Smooth muscle cell (in vitro differentiated cells): ENCODE results near the gene KRT73. TPM values are rescaled to one million over a fixed set of nuclear protein-coding genes. Genes with fewer than 3 reads are reported as not detected.

Source experiments
- DNase-seq: peaks from one replicate; lab custom pipeline; 2025; ENCODE audit not compliant: unreplicated experiment; lab: John Stamatoyannopoulos, UW
- H2AFZ ChIP-seq: fragments of 200-600 bp; sonication (generic); 2 replicates; pipeline ENCODE4 v1.6.0; 2016; ENCODE audit warnings: antibody characterized with exemption, low read depth, mild to moderate bottlenecking
- H3F3A ChIP-seq: fragments of 200-600 bp; sonication (generic); 2 replicates; pipeline ENCODE4 v1.6.0; 2017; ENCODE audit warnings: antibody characterized with exemption, low read depth
- H3K27ac ChIP-seq: fragments of 200-600 bp; sonication (generic); 2 replicates; pipeline ENCODE4 v1.5.1; 2016; ENCODE audit warnings: low read depth, mild to moderate bottlenecking
- H3K27me3 ChIP-seq: fragments of 200-600 bp; sonication (generic); 2 replicates; pipeline ENCODE4 v1.6.1; 2016; ENCODE audit warnings: low read depth, mild to moderate bottlenecking
- H3K36me3 ChIP-seq: fragments of 200-600 bp; sonication (generic); 2 replicates; pipeline ENCODE4 v1.5.1; 2016; ENCODE audit warnings: low read depth
- H3K4me1 ChIP-seq: fragments of 200-600 bp; sonication (generic); 2 replicates; pipeline ENCODE4 v1.5.1; 2016; ENCODE audit warnings: low read depth
- H3K4me2 ChIP-seq: fragments of 200-600 bp; sonication (generic); 2 replicates; pipeline ENCODE4 v1.6.0; 2016; ENCODE audit warnings: mild to moderate bottlenecking
- H3K4me3 ChIP-seq: fragments of 200-600 bp; sonication (generic); 2 replicates; pipeline ENCODE4 v1.5.1; 2016; ENCODE audit warnings: mild to moderate bottlenecking
- H3K79me2 ChIP-seq: fragments of 200-600 bp; sonication (generic); 2 replicates; pipeline ENCODE4 v1.6.0; 2016; ENCODE audit warnings: low read depth, mild to moderate bottlenecking
- H3K9ac ChIP-seq: fragments of 200-600 bp; sonication (generic); 2 replicates; pipeline ENCODE4 v1.6.0; 2016; ENCODE audit warnings: low read depth
- H3K9me3 ChIP-seq: fragments of 200-600 bp; sonication (generic); replicated peaks from 2 replicates; pipeline ENCODE4 v1.5.1; 2016; ENCODE audit warnings: low read depth
- H4K20me1 ChIP-seq: fragments of 200-600 bp; sonication (generic); 2 replicates; pipeline ENCODE4 v1.6.0; 2016; ENCODE audit warnings: low read depth
- CTCF ChIP-seq: fragments of 200-600 bp; sonication (generic); IDR thresholded peaks from 2 replicates; pipeline ENCODE4 v1.5.1; 2017; ENCODE audit warnings: borderline replicate concordance, mild to moderate bottlenecking, antibody characterized with exemption; ENCODE audit not compliant: insufficient read depth, poor library complexity, severe bottlenecking
- WGBS: methylation state at CpG from one replicate; pipeline ENCODE4 v1.1.7; 2016; ENCODE audit warnings: low lambda C conversion rate; 5-methylcytosine and 5-hydroxymethylcytosine counted together
- polyA plus RNA-seq: library from polyadenylated mRNA; unstranded; fragments of >200 nt; fragmentation: Nextera tagmentation; extraction: Ambion mirVana; gene quantifications from 2 replicates; pipeline ENCODE4 v1.2.1, GENCODE V29; 2016
- total RNA-seq: library from RNA; depleted of rRNA; stranded (reverse); fragments of >200 nt; gene quantifications from 2 replicates; pipeline ENCODE4 v1.2.3, GENCODE V29; 2014

KRT73 gene
- total and polyA plus RNA-seq, 2 experiments from 2014 or later = not detected

- no peaks in the 10 kb centered on the region for H3K36me3 ChIP-seq
- H4K20me1 ChIP-seq = no peaks in the 10 kb centered on the region
- no peaks in the 10 kb centered on the region for H3F3A ChIP-seq
- no peak overlapping the region for H3K9ac ChIP-seq
- H3K9me3 ChIP-seq = no peaks in the 10 kb centered on the region
- no peaks in the 10 kb centered on the region for H3K4me1 ChIP-seq
- no peak overlapping the region for H2AFZ ChIP-seq
- no peak for TF ChIP-seq CTCF
- no peak for DNase-seq
- H3K4me2 ChIP-seq = no peak overlapping the region
- H3K79me2 ChIP-seq = no peaks in the 10 kb centered on the region
- 94% methylated on average over 12 of the region's 12 CpGs for WGBS
- H3K27me3 ChIP-seq = peaks cover 20% of the 10 kb centered on the region
- H3K27ac ChIP-seq = no peak overlapping the region
- no peak overlapping the region for H3K4me3 ChIP-seq
Observed at GRCh38 chr12:52568111-52568510, 50.2 kb downstream of the KRT73 start.

- Histone ChIP-seq H3K4me3 (no peak overlapping the region), H4K20me1 (no peaks in the 10 kb centered on the region), H3K4me2 (no peak overlapping the region), H3K9me3 (no peaks in the 10 kb centered on the region), H3K79me2 (no peaks in the 10 kb centered on the region), H2AFZ (no peak overlapping the region), H3K4me1 (no peaks in the 10 kb centered on the region), H3F3A (no peaks in the 10 kb centered on the region), H3K27me3 (peaks cover 21% of the 10 kb centered on the region), H3K27ac (no peak overlapping the region), H3K9ac (no peak overlapping the region), H3K36me3 (no peaks in the 10 kb centered on the region)
- no peak for TF ChIP-seq CTCF
- WGBS = 79% methylated on average over 8 of the region's 8 CpGs
- no peak for DNase-seq
Observed at GRCh38 chr12:52566847-52567291, 51.5 kb downstream of the KRT73 start.

- 64% methylated on average over 1 of the region's 1 CpG for WGBS
- H3K4me3 ChIP-seq = no peak overlapping the region
- H3K27me3 ChIP-seq = peaks cover 42% of the 10 kb centered on the region
- no peak overlapping the region for H3K4me2 ChIP-seq
- no peak for DNase-seq
- H2AFZ ChIP-seq = no peak overlapping the region
- no peak for TF ChIP-seq CTCF
- H3K27ac ChIP-seq = no peak overlapping the region
- no peak overlapping the region for H3K9ac ChIP-seq
- H3K79me2 ChIP-seq = no peaks in the 10 kb centered on the region
- H3K9me3 ChIP-seq = no peaks in the 10 kb centered on the region
- H3K4me1 ChIP-seq = no peaks in the 10 kb centered on the region
- no peaks in the 10 kb centered on the region for H3K36me3 ChIP-seq
- no peaks in the 10 kb centered on the region for H3F3A ChIP-seq
- H4K20me1 ChIP-seq = no peaks in the 10 kb centered on the region
Observed at GRCh38 chr12:52564582-52564981, 53.8 kb downstream of the KRT73 start.

- peak; percentile 32 for TF ChIP-seq CTCF
- no peak for DNase-seq
- Histone ChIP-seq H3K4me1 (no peaks in the 10 kb centered on the region), H4K20me1 (no peaks in the 10 kb centered on the region), H3K36me3 (no peaks in the 10 kb centered on the region), H3F3A (no peaks in the 10 kb centered on the region), H3K4me3 (no peak overlapping the region), H2AFZ (no peak overlapping the region), H3K27ac (no peak overlapping the region), H3K79me2 (no peaks in the 10 kb centered on the region), H3K4me2 (no peak overlapping the region), H3K9me3 (no peaks in the 10 kb centered on the region), H3K9ac (no peak overlapping the region), H3K27me3 (peaks cover 48% of the 10 kb centered on the region)
- WGBS = 71% methylated on average over 3 of the region's 3 CpGs
Observed at GRCh38 chr12:52561880-52562449, 56.4 kb downstream of the KRT73 start.
